H9 (cell line): ENCODE measurements around the gene STK10. TPM values are rescaled to one million over a fixed set of nuclear protein-coding genes. Genes with fewer than 3 reads are reported as not detected.

Experiments
- DNase-seq: peaks from one replicate; pipeline ENCODE4 v3.0.0-alpha.2; 2017
- H2AFZ ChIP-seq: one replicate; pipeline ENCODE4 v1.6.1; 2013; ENCODE audit warnings: mild to moderate bottlenecking, low read length, control low read depth, moderate library complexity
- H2AK5ac ChIP-seq: 2 replicates; pipeline ENCODE4 v1.6.1; 2013; ENCODE audit warnings: low read length, control low read depth, mixed read lengths; ENCODE audit not compliant: insufficient read length
- H2BK120ac ChIP-seq: one replicate; pipeline ENCODE4 v1.6.1; 2013; ENCODE audit warnings: low read depth, mild to moderate bottlenecking, low read length, control low read depth, inconsistent platforms; ENCODE audit not compliant: poor library complexity, severe bottlenecking
- H2BK12ac ChIP-seq: 2 replicates; pipeline ENCODE4 v1.6.1; 2013; ENCODE audit warnings: low read length, control low read depth, mixed read lengths, low read depth; ENCODE audit not compliant: insufficient read length
- H2BK15ac ChIP-seq: 2 replicates; pipeline ENCODE4 v1.6.1; 2013; ENCODE audit warnings: low read depth, low read length, control low read depth
- H2BK20ac ChIP-seq: one replicate; pipeline ENCODE4 v1.6.1; 2013; ENCODE audit warnings: low read depth, mild to moderate bottlenecking, low read length, control low read depth, inconsistent platforms; ENCODE audit not compliant: poor library complexity, severe bottlenecking
- H2BK5ac ChIP-seq: 2 replicates; pipeline ENCODE4 v1.6.1; 2013; ENCODE audit warnings: low read length, control low read depth, mixed read lengths; ENCODE audit not compliant: insufficient read length
- H3K14ac ChIP-seq: 2 replicates; pipeline ENCODE4 v1.6.1; 2013; ENCODE audit warnings: low read length, control low read depth; ENCODE audit not compliant: insufficient read depth
- H3K18ac ChIP-seq: 2 replicates; pipeline ENCODE4 v1.6.1; 2013; ENCODE audit warnings: low read depth, mild to moderate bottlenecking, mixed read lengths, low read length, control low read depth; ENCODE audit not compliant: insufficient read length
- H3K23ac ChIP-seq: 2 replicates; pipeline ENCODE4 v1.6.1; 2013; ENCODE audit warnings: low read length, control low read depth, mixed read lengths, low read depth; ENCODE audit not compliant: insufficient read length
- H3K23me2 ChIP-seq: 2 replicates; pipeline ENCODE4 v1.6.1; 2013; ENCODE audit warnings: low read depth, mild to moderate bottlenecking, mixed read lengths, low read length, control low read depth; ENCODE audit not compliant: insufficient read length, poor library complexity, severe bottlenecking
- H3K27ac ChIP-seq: 2 replicates; pipeline ENCODE4 v1.5.1; 2013; ENCODE audit warnings: low read length, control low read depth, mixed read lengths, low read depth; ENCODE audit not compliant: insufficient read length
- H3K27me3 ChIP-seq: 2 replicates; pipeline ENCODE4 v1.6.1; 2013; ENCODE audit warnings: low read length, control low read depth, inconsistent platforms; ENCODE audit not compliant: insufficient read depth
- H3K4ac ChIP-seq: 2 replicates; pipeline ENCODE4 v1.6.1; 2013; ENCODE audit warnings: low read depth, mild to moderate bottlenecking, control low read depth, inconsistent platforms, low read length, moderate library complexity
- H3K4me1 ChIP-seq: 2 replicates; pipeline ENCODE4 v1.6.1; 2013; ENCODE audit warnings: low read length, control low read depth, inconsistent platforms; ENCODE audit not compliant: insufficient read depth
- H3K4me2 ChIP-seq: 2 replicates; pipeline ENCODE4 v1.6.1; 2013; ENCODE audit warnings: low read length, control low read depth, mixed read lengths; ENCODE audit not compliant: insufficient read length, insufficient read depth
- H3K56ac ChIP-seq: 2 replicates; pipeline ENCODE4 v1.6.1; 2013; ENCODE audit warnings: low read depth, mild to moderate bottlenecking, mixed read lengths, low read length, control low read depth; ENCODE audit not compliant: insufficient read length
- H3K79me1 ChIP-seq: 2 replicates; pipeline ENCODE4 v1.6.1; 2013; ENCODE audit warnings: low read depth, mild to moderate bottlenecking, moderate library complexity, low read length, control low read depth, inconsistent platforms; ENCODE audit not compliant: insufficient read depth, poor library complexity, severe bottlenecking
- H3K79me2 ChIP-seq: 2 replicates; pipeline ENCODE4 v1.6.1; 2013; ENCODE audit warnings: low read length, control low read depth, inconsistent platforms; ENCODE audit not compliant: insufficient read depth
- H3K9ac ChIP-seq: 2 replicates; pipeline ENCODE4 v1.6.1; 2013; ENCODE audit warnings: low read length, control low read depth, mixed read lengths; ENCODE audit not compliant: insufficient read length; ENCODE audit errors: extremely low read depth
- H3K9me3 ChIP-seq: one replicate; pipeline ENCODE4 v1.6.1; 2013; ENCODE audit warnings: low read depth, low read length, inconsistent platforms; ENCODE audit not compliant: control insufficient read depth
- H3T11ph ChIP-seq: one replicate; pipeline ENCODE4 v1.6.1; 2013; ENCODE audit warnings: mild to moderate bottlenecking, low read length, control low read depth, inconsistent platforms
- H4K20me1 ChIP-seq: one replicate; pipeline ENCODE4 v1.6.1; 2013; ENCODE audit not compliant: control insufficient read depth, insufficient read length, insufficient read depth
- H4K5ac ChIP-seq: 2 replicates; pipeline ENCODE4 v1.6.1; 2013; ENCODE audit warnings: low read depth, mild to moderate bottlenecking, mixed read lengths, low read length, control low read depth; ENCODE audit not compliant: insufficient read length
- H4K8ac ChIP-seq: replicated peaks from 2 replicates; pipeline ENCODE4 v1.6.1; 2013; ENCODE audit warnings: low read length, control low read depth, mixed read lengths, low read depth; ENCODE audit not compliant: insufficient read length
- H4K91ac ChIP-seq: 2 replicates; pipeline ENCODE4 v1.6.1; 2013; ENCODE audit warnings: low read depth, mild to moderate bottlenecking, moderate library complexity, mixed read lengths, low read length, control low read depth; ENCODE audit not compliant: insufficient read length
- H3K27ac Mint-ChIP-seq, 3 experiments: 2 replicates in 2 of 3; 3 replicates in 1 of 3; pipeline ENCODE4 v1.8.0; 2020 to 2021; ENCODE audit warnings: mixed read lengths in 3 of 3, mild to moderate bottlenecking in 1 of 3, moderate library complexity in 1 of 3
- H3K27me3 Mint-ChIP-seq: 2 replicates; pipeline ENCODE4 v1.8.0; 2021; ENCODE audit warnings: low read depth, mild to moderate bottlenecking, moderate library complexity, mixed read lengths
- H3K36me3 Mint-ChIP-seq, 3 experiments: 2 replicates in 2 of 3; 3 replicates in 1 of 3; pipeline ENCODE4 v1.8.0; 2020 to 2021; ENCODE audit warnings: low read depth in 3 of 3, mixed read lengths in 3 of 3; ENCODE audit not compliant: insufficient read depth in 1 of 3
- H3K4me1 Mint-ChIP-seq, 2 experiments: 2 replicates each; pipeline ENCODE4 v1.8.0; 2020; ENCODE audit warnings: mixed read lengths in 2 of 2
- H3K4me3 Mint-ChIP-seq, 2 experiments: 2 replicates in 1 of 2; 3 replicates in 1 of 2; pipeline ENCODE4 v1.8.0; 2020 to 2021; ENCODE audit warnings: mild to moderate bottlenecking in 2 of 2, mixed read lengths in 2 of 2, moderate library complexity in 1 of 2
- H3K9me3 Mint-ChIP-seq, 2 experiments: 2 replicates in 1 of 2; 3 replicates in 1 of 2; pipeline ENCODE4 v1.8.0; 2020; ENCODE audit warnings: mild to moderate bottlenecking in 2 of 2, mixed read lengths in 2 of 2, moderate library complexity in 1 of 2
- CTCF ChIP-seq: fragments of 200-600 bp; sonication (generic); conservative IDR thresholded peaks from 3 replicates; pipeline ENCODE4 v1.8.0; 2021; ENCODE audit warnings: antibody characterized with exemption, mild to moderate bottlenecking
- WGBS: extraction: QIAGEN DNeasy Blood & Tissue Kit; methylation state at CpG from one replicate; pipeline ENCODE4 v1.1.7; 2013; ENCODE audit warnings: missing lambda C conversion rate, low lambda C conversion rate, mixed read lengths; ENCODE audit not compliant: insufficient read length; ENCODE audit errors: extremely low coverage; 5-methylcytosine and 5-hydroxymethylcytosine counted together
- total RNA-seq: library from RNA; stranded (reverse); gene quantifications from 2 replicates; pipeline ENCODE4 v1.2.1, GENCODE V29; 2021

STK10 gene
- total RNA-seq, 1 experiment from 2014 or later: 14.6 TPM

- no peak overlapping the region for H3K23ac ChIP-seq
- H2AK5ac ChIP-seq: no peak overlapping the region
- Mint-ChIP-seq H3K27ac (peak overlapping the region in 1 of 3 experiments; percentile 92; a peak in 1 of 7 replicates), H3K4me1 (peaks cover 74 to 81% of the 10 kb centered on the region in 2 experiments), H3K27me3 (no peaks in the 10 kb centered on the region), H3K9me3 (no peaks in the 10 kb centered on the region), H3K4me3 (peak overlapping the region; percentile 32 to 62; a peak in 4 of 5 replicates), H3K36me3 (peaks cover 0 to 14% (median 10%) of the 10 kb centered on the region in 3 experiments; a peak in 5 of 7 replicates)
- no peak overlapping the region for H2BK15ac ChIP-seq
- no peak overlapping the region for H4K5ac ChIP-seq
- H4K91ac ChIP-seq: no peak overlapping the region
- H3K27ac ChIP-seq: no peak overlapping the region
- no peak overlapping the region for H2BK12ac ChIP-seq
- H3K18ac ChIP-seq: no peak overlapping the region
- TF ChIP-seq CTCF: no peak
- no peaks in the 10 kb centered on the region for H3K9me3 ChIP-seq
- no peak overlapping the region for H2BK5ac ChIP-seq
- no peak overlapping the region for H2AFZ ChIP-seq
- H3K4me1 ChIP-seq: peaks cover 10% of the 10 kb centered on the region
- peaks cover 60% of the 10 kb centered on the region; the same call in 1 of the 2 replicates for H3K79me2 ChIP-seq
- H3K27me3 ChIP-seq: no peaks in the 10 kb centered on the region
- H3K4me2 ChIP-seq: no peak overlapping the region
- H3K79me1 ChIP-seq: peaks cover 3% of the 10 kb centered on the region
- H2BK120ac ChIP-seq: no peak overlapping the region
- no peak overlapping the region for H3K4ac ChIP-seq
- no peaks in the 10 kb centered on the region for H4K20me1 ChIP-seq
- 100% methylated on average over 1 of the region's 1 CpG for WGBS
- DNase-seq: no peak
- peaks cover 16% of the 10 kb centered on the region for H3K23me2 ChIP-seq
- no peak overlapping the region for H4K8ac ChIP-seq
- no peak overlapping the region for H3K14ac ChIP-seq
- no peak overlapping the region for H3K56ac ChIP-seq
- H3K9ac ChIP-seq: no peak overlapping the region
- no peak overlapping the region for H3T11ph ChIP-seq
- H2BK20ac ChIP-seq: no peak overlapping the region
Observed at GRCh38 chr5:172003746-172004145, 184.3 kb downstream of the STK10 start.
